Hepatocyte (in vitro differentiated cells): Measurements from ENCODE around the gene BRD3.

ENCODE experiments used
- CTCF ChIP-seq: fragments of 200-600 bp; sonication (generic); IDR thresholded peaks from 2 replicates; pipeline ENCODE4 v1.5.1; 2016; ENCODE audit warnings: antibody characterized with exemption, mild to moderate bottlenecking; ENCODE audit not compliant: poor library complexity
- EZH2 ChIP-seq: fragments of 200-600 bp; sonication (generic); IDR thresholded peaks from 2 replicates; pipeline ENCODE4 v1.6.1; 2016; ENCODE audit warnings: antibody characterized with exemption, mild to moderate bottlenecking, borderline replicate concordance
- EZH2phosphoT487 ChIP-seq: fragments of 200-600 bp; sonication (generic); IDR thresholded peaks from one replicate; pipeline ENCODE4 v1.6.1; 2018; ENCODE audit warnings: antibody characterized with exemption, mild to moderate bottlenecking, low read depth, moderate library complexity; ENCODE audit not compliant: unreplicated experiment, severe bottlenecking

GRCh38 chr9:133991214-133991921, 76.5 kb downstream of the BRD3 start:
- TF ChIP-seq CTCF (no peak), EZH2phosphoT487 (no peak), EZH2 (no peak)
